ENCODE results near the gene SEC14L3. TPM values are rescaled to one million over a fixed set of nuclear protein-coding genes. Genes with fewer than 3 reads are reported as not detected.
A peak's percentile ranks its signal among the peaks of the same experiment; 100 is the strongest.

Gene SEC14L3
- total RNA-seq, 1 donor from 2014 or later: not detected

DNA sequence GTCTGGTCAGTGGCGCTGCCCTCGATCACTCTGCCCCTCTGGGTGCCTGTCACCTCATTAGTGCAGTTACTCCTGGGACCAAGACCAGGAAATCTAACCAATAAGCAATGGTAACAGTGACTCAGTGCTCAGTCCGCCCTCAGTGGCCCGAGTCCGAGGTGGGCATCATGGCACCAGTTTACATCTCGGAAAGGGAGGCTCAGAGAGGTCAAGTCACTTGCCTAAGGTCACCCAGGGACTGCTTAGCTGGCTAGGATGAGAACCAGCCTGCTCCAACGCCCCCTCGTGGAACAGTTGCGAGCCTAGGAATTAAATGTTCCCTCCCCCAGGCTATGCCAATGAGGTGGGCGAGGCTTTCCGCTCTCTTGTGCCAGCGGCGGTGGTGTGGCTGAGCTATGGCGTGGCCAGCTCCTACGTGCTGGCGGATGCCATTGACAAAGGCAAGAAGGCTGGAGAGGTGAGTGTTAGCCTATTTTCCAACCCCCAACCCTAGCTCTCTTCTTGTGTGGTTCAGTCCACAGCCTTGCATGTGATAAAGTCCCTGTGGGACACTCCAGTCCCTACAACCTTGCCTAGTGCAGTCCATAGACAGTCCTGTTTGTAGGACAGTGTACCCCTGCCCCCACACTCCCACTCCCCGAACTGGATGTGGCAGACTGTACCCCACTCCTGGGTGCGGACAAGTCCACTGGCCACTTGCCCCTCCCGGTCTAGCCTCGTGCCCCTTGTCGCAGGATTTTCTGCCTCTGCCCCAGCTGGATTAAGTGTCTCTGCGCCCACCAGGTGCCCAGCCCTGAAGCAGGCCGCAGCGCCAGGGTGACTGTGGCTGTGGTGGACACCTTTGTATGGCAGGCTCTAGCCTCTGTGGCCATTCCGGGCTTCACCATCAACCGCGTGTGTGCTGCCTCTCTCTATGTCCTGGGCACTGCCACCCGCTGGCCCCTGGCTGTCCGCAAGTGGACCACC is 45.1 kb downstream of the SEC14L3 start:
- H3K4me3 Mint-ChIP-seq: peak overlapping the region; percentile 94
- DNase-seq: peak; percentile 67
- ChIA-PET CTCF (interaction anchor here (0.7 to 4.1 kb wide), 8 partner anchors 8 to 139 kb away, joined by 3 to 35 read pairs (median 4); partner anchors contain the start of genes RNF215 and SEC14L2), POLR2A (interaction anchor here (0.7 to 4.4 kb wide), 7 partner anchors 8 to 913 kb away, joined by 3 to 42 read pairs (median 4); partner anchors contain the start of genes CASTOR1, CCDC157, SF3A1 and SLC35E4)
- H3K27ac Mint-ChIP-seq: peak overlapping the region; percentile 87
- H3K36me3 Mint-ChIP-seq (ENCODE audit: low read depth): peaks cover 29% of the 10 kb centered on the region
- H3K9me3 Mint-ChIP-seq: no peaks in the 10 kb centered on the region
- H3K27me3 Mint-ChIP-seq: no peaks in the 10 kb centered on the region
- peak; percentile 37 for ATAC-seq (ENCODE audit: low read depth)
- TF ChIP-seq, protein P1, sequence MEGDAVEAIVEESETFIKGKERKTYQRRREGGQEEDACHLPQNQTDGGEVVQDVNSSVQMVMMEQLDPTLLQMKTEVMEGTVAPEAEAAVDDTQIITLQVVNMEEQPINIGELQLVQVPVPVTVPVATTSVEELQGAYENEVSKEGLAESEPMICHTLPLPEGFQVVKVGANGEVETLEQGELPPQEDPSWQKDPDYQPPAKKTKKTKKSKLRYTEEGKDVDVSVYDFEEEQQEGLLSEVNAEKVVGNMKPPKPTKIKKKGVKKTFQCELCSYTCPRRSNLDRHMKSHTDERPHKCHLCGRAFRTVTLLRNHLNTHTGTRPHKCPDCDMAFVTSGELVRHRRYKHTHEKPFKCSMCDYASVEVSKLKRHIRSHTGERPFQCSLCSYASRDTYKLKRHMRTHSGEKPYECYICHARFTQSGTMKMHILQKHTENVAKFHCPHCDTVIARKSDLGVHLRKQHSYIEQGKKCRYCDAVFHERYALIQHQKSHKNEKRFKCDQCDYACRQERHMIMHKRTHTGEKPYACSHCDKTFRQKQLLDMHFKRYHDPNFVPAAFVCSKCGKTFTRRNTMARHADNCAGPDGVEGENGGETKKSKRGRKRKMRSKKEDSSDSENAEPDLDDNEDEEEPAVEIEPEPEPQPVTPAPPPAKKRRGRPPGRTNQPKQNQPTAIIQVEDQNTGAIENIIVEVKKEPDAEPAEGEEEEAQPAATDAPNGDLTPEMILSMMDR (IDR thresholded peaks at IDR 0.05): peak; percentile 32
- intact Hi-C loops (cut with micrococcal nuclease): loop anchor here (1.0 to 10.0 kb wide), 7 partner anchors 9 to 822 kb away; partner anchors contain the start of genes CASTOR1, NF2, SF3A1 and SMTN
- H3K4me1 Mint-ChIP-seq: peaks cover 47% of the 10 kb centered on the region

- ChIA-PET POLR2A (interaction anchor here (0.9 to 4.4 kb wide), 9 partner anchors 9 to 210 kb away, joined by 3 to 42 read pairs (median 5); partner anchors contain the start of genes CASTOR1, CCDC157, SEC14L2 and SF3A1), CTCF (interaction anchor here (1.0 to 4.1 kb wide), 9 partner anchors 8 to 162 kb away, joined by 3 to 35 read pairs (median 4); partner anchors contain the start of gene SEC14L2)
- no peaks in the 10 kb centered on the region for H3K9me3 Mint-ChIP-seq
- intact Hi-C loops (cut with micrococcal nuclease): loop anchor here (1.0 to 10.0 kb wide), 8 partner anchors 9 to 845 kb away; partner anchors contain the start of genes CASTOR1, NF2, NIPSNAP1 and SF3A1
- ATAC-seq (ENCODE audit: low read depth): no peak
- peak within 1 kb of the TSS; percentile 96 for H3K27ac Mint-ChIP-seq
- H3K36me3 Mint-ChIP-seq (ENCODE audit: low read depth): peaks cover 30% of the 10 kb centered on the region
- peak within 1 kb of the TSS; percentile 97 for H3K4me3 Mint-ChIP-seq
- TF ChIP-seq, protein P1 (IDR thresholded peaks at IDR 0.05): no peak
- no peaks in the 10 kb centered on the region for H3K27me3 Mint-ChIP-seq
- peaks cover 47% of the 10 kb centered on the region for H3K4me1 Mint-ChIP-seq
- peak; percentile 51 for DNase-seq
These were observed 46.0 kb downstream of the SEC14L3 start, which contains the start of gene MTFP1 for GRCh38 chr22:30425616-30426387. Gene MTFP1 (plus strand): TSS chr22:30425768. CDS start chr22:30425880, 112 bp downstream.

DNA sequence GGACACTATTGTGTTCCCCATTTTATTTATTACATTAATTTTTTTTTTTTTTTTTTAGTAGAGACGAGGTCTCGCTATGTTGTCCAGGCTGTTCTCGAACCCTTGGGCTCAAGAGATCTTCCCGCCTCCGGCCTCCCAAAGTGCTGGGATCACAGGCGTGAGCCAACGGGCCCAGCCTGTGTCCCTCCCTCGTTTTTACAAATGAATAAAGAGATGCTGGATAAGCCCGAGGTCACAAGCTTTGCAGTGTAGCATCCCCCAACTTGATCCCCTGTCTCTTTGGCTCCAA is 46.5 kb downstream of the SEC14L3 start:
- DNase-seq: no peak
- ChIA-PET CTCF (interaction anchor here (1.2 to 4.1 kb wide), 6 partner anchors 9 to 162 kb away, joined by 3 to 35 read pairs (median 6); no protein-coding TSS in a partner anchor), POLR2A (interaction anchor here (0.9 to 4.4 kb wide), 9 partner anchors 10 to 921 kb away, joined by 3 to 42 read pairs (median 5); partner anchors contain the start of genes CASTOR1, CCDC157, PATZ1 and SEC14L2)
- Mint-ChIP-seq H3K27ac (peak overlapping the region; percentile 87), H3K9me3 (no peaks in the 10 kb centered on the region), H3K36me3 (ENCODE audit: low read depth) (peaks cover 35% of the 10 kb centered on the region), H3K27me3 (no peaks in the 10 kb centered on the region), H3K4me3 (peak overlapping the region; percentile 94), H3K4me1 (peaks cover 47% of the 10 kb centered on the region)
- TF ChIP-seq, protein P1 (IDR thresholded peaks at IDR 0.05): no peak
- intact Hi-C loops (cut with micrococcal nuclease): loop anchor here (2.0 to 10.0 kb wide), 3 partner anchors 660 to 844 kb away; partner anchors contain the start of genes NF2, NIPSNAP1 and SMTN
- no peak for ATAC-seq (ENCODE audit: low read depth)

- TF ChIP-seq, protein P1 (IDR thresholded peaks at IDR 0.05): no peak
- intact Hi-C loops (cut with micrococcal nuclease): loop anchor here (1.0 to 10.0 kb wide), 7 partner anchors 167 to 1037 kb away; partner anchors contain the start of genes AP1B1, NF2, NIPSNAP1 and PES1
- DNase-seq (no peak), ATAC-seq (ENCODE audit: low read depth) (no peak)
- peaks cover 47% of the 10 kb centered on the region for H3K4me1 Mint-ChIP-seq
- peak overlapping the region; percentile 96 for H3K27ac Mint-ChIP-seq
- POLR2A ChIA-PET: interaction anchor here (0.9 to 4.4 kb wide), 22 partner anchors 10 to 922 kb away, joined by 3 to 42 read pairs (median 5); partner anchors contain the start of genes ASCC2, CASTOR1, CCDC157 and PATZ1
- no peaks in the 10 kb centered on the region for H3K27me3 Mint-ChIP-seq
- peaks cover 32% of the 10 kb centered on the region for H3K36me3 Mint-ChIP-seq (ENCODE audit: low read depth)
- H3K4me3 Mint-ChIP-seq: peak overlapping the region; percentile 97
- H3K9me3 Mint-ChIP-seq: no peaks in the 10 kb centered on the region
- CTCF ChIA-PET: interaction anchor here (0.8 to 4.1 kb wide), 9 partner anchors 9 to 161 kb away, joined by 3 to 35 read pairs (median 4); partner anchors contain the start of genes CCDC157, RNF215 and SF3A1
These were observed 47.1 kb downstream of the SEC14L3 start for GRCh38 chr22:30424534-30425326.

All from activated B cell treated with CpG ODN at 0.5 μM for 24 hours (primary cell).